NCI-H1930 (cell line): ENCODE measurements around the gene FOXO3.
"Not testable (repeated sequence)": the region's sequence is repeated elsewhere in the genome, so short reads cannot be mapped to it uniquely, and the experiment has no call there.

Source experiments
- DNase-seq, 2 experiments: peaks; one replicate each; lab custom pipeline; 2025; lab: John Stamatoyannopoulos, UW

The FOXO3 gene

GRCh38 chr6:108560463-108561308 is at the start of gene FOXO3:
FOXO3 (plus strand) TSS chr6:108560917; CDS start chr6:108561209, 292 bp downstream.
- DNase-seq, result peak; percentile 46 to 77

- DNase-seq, result no peak
Observed at GRCh38 chr6:108518714-108519576, 41.8 kb upstream of the FOXO3 start.

- no peak for DNase-seq
Observed at GRCh38 chr6:108521616-108522107, 39.1 kb upstream of the FOXO3 start.

- no peak for DNase-seq
Observed at GRCh38 chr6:108523697-108524096, 37.0 kb upstream of the FOXO3 start.

GRCh38 chr6:108524528-108525248 is 36.0 kb upstream of the FOXO3 start:
- no peak for DNase-seq

- DNase-seq, result peak; percentile 5 to 10
Observed at GRCh38 chr6:108526739-108527174, 34.0 kb upstream of the FOXO3 start.

- no peak for DNase-seq
Observed at GRCh38 chr6:108528878-108529277, 31.8 kb upstream of the FOXO3 start.

GRCh38 chr6:108531332-108531731 is 29.4 kb upstream of the FOXO3 start:
- DNase-seq, result no peak

GRCh38 chr6:108535114-108535742 is 25.5 kb upstream of the FOXO3 start:
- DNase-seq, result no peak

GRCh38 chr6:108535920-108536535 is 24.7 kb upstream of the FOXO3 start:
- DNase-seq, result not testable (repeated sequence)

GRCh38 chr6:108541843-108542759 is 18.6 kb upstream of the FOXO3 start:
- peak; percentile 43 to 55 for DNase-seq

- DNase-seq, result no peak
Observed at GRCh38 chr6:108543175-108543940, 17.4 kb upstream of the FOXO3 start.

GRCh38 chr6:108544606-108545005 is 16.1 kb upstream of the FOXO3 start:
- no peak for DNase-seq

- no peak for DNase-seq
Observed at GRCh38 chr6:108546079-108547049, 14.4 kb upstream of the FOXO3 start.

- no peak for DNase-seq
Observed at GRCh38 chr6:108549241-108549640, 11.5 kb upstream of the FOXO3 start.

GRCh38 chr6:108549741-108550140 is 11.0 kb upstream of the FOXO3 start:
- no peak for DNase-seq

- DNase-seq, result no peak
Observed at GRCh38 chr6:108550256-108550655, 10.5 kb upstream of the FOXO3 start.
